Testis (tissue), 2 donors: ENCODE results near the gene NUP133.

Experiments
- POLR2A ChIP-seq: fragments of 450-650 bp; IDR thresholded peaks from one replicate; pipeline ENCODE4 v1.6.1; 2017; ENCODE audit warnings: antibody characterized with exemption, mild to moderate bottlenecking, moderate library complexity
- TF ChIP-seq, protein P1 (sequence below), 3 experiments: fragments of 450-650 bp in 2 of 3; fragments of 200-600 bp in 1 of 3; sonication (generic) in 1 of 3; IDR thresholded peaks; one replicate each; pipeline ENCODE4 v1.5.1; 2016 to 2019; ENCODE audit warnings: antibody characterized with exemption in 3 of 3, mild to moderate bottlenecking in 2 of 3, moderate library complexity in 1 of 3

- TF ChIP-seq, protein P1, sequence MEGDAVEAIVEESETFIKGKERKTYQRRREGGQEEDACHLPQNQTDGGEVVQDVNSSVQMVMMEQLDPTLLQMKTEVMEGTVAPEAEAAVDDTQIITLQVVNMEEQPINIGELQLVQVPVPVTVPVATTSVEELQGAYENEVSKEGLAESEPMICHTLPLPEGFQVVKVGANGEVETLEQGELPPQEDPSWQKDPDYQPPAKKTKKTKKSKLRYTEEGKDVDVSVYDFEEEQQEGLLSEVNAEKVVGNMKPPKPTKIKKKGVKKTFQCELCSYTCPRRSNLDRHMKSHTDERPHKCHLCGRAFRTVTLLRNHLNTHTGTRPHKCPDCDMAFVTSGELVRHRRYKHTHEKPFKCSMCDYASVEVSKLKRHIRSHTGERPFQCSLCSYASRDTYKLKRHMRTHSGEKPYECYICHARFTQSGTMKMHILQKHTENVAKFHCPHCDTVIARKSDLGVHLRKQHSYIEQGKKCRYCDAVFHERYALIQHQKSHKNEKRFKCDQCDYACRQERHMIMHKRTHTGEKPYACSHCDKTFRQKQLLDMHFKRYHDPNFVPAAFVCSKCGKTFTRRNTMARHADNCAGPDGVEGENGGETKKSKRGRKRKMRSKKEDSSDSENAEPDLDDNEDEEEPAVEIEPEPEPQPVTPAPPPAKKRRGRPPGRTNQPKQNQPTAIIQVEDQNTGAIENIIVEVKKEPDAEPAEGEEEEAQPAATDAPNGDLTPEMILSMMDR (IDR thresholded peaks at IDR 0.05) = no peak
- TF ChIP-seq POLR2A = no peak
These were observed 80.6 kb downstream of the NUP133 start for GRCh38 chr1:229427572-229427971.
